ENCODE results near the gene HAPLN1.

DNA sequence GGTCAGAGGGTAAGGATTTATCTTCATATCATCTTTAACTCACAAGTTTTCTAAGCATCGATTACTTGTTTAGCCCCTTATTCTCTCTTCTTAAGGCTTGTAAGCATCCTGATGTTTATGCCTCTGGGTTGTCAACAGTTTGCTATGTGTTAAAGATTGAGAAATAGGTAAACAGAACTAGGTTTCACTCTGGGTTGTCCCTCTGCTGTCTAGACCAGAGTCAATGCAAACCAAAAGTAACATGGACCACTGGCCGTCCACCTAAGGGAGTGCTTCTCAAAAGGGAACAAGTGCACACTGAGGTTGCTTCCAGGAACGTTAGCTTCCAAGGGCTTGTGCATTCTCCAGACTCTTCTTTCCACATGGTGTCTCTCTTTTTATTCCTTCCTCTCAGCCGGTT lies 39.9 kb upstream of the HAPLN1 start:
- TF ChIP-seq, protein P1, sequence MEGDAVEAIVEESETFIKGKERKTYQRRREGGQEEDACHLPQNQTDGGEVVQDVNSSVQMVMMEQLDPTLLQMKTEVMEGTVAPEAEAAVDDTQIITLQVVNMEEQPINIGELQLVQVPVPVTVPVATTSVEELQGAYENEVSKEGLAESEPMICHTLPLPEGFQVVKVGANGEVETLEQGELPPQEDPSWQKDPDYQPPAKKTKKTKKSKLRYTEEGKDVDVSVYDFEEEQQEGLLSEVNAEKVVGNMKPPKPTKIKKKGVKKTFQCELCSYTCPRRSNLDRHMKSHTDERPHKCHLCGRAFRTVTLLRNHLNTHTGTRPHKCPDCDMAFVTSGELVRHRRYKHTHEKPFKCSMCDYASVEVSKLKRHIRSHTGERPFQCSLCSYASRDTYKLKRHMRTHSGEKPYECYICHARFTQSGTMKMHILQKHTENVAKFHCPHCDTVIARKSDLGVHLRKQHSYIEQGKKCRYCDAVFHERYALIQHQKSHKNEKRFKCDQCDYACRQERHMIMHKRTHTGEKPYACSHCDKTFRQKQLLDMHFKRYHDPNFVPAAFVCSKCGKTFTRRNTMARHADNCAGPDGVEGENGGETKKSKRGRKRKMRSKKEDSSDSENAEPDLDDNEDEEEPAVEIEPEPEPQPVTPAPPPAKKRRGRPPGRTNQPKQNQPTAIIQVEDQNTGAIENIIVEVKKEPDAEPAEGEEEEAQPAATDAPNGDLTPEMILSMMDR (IDR thresholded peaks at IDR 0.05; ENCODE audit: low read length), result no peak
- no peak for TF ChIP-seq EZH2 (optimal IDR thresholded peaks at IDR 0.05; ENCODE audit: low read depth, low read length)
- TF ChIP-seq EZH2phosphoT487 (IDR thresholded peaks at IDR 0.05; ENCODE audit: low read length), result no peak
